PC-9 (cell line): ENCODE measurements around the gene NAP1L5. TPM values are rescaled to one million over a fixed set of nuclear protein-coding genes. Genes with fewer than 3 reads are reported as not detected.
A peak's percentile ranks its signal among the peaks of the same experiment; 100 is the strongest.

Experiments used
- BruUV-seq: library from RNA; stranded (reverse); fragments of 400-500 nt; replicated peaks from 2 replicates; lab custom pipeline; 2021; lab: Mats Ljungman, UMichigan
- CTCF ChIA-PET: fragments of 300-600 bp; sonication (Branson Sonifier 250); formaldehyde crosslinking; loops from one replicate; lab custom pipeline; 2022; ENCODE audit warnings: antibody characterized with exemption; lab: Charles Lee
- POLR2A ChIA-PET: fragments of 300-600 bp; sonication (Branson Sonifier 250); formaldehyde crosslinking; loops from one replicate; lab custom pipeline; 2022; ENCODE audit warnings: antibody characterized with exemption; ENCODE audit not compliant: unreplicated experiment; lab: Charles Lee
- DNase-seq, 2 experiments: peaks; one replicate each; pipeline versions ENCODE4 v3.0.0 to v3.0.0-alpha.2; 2015 to 2022; ENCODE audit warnings: mixed read lengths in 1 of 2
- H2AFZ ChIP-seq: fragments of 200-600 bp; sonication (generic); 2 replicates; pipeline ENCODE4 v1.8.1; 2017; ENCODE audit warnings: antibody characterized with exemption
- H3F3A ChIP-seq: fragments of 200-600 bp; sonication (generic); 2 replicates; pipeline ENCODE4 v1.8.1; 2017; ENCODE audit warnings: antibody characterized with exemption, mild to moderate bottlenecking, low read depth; ENCODE audit not compliant: insufficient read depth
- H3K27ac ChIP-seq: fragments of 200-600 bp; sonication (generic); 2 replicates; pipeline ENCODE4 v1.6.1; 2016; ENCODE audit warnings: mixed run types
- H3K27me3 ChIP-seq: fragments of 200-600 bp; sonication (generic); 2 replicates; pipeline ENCODE4 v1.6.1; 2016; ENCODE audit warnings: low read depth, mixed run types; ENCODE audit not compliant: insufficient read depth
- H3K36me3 ChIP-seq: fragments of 200-600 bp; sonication (generic); 2 replicates; pipeline ENCODE4 v1.6.1; 2016; ENCODE audit warnings: low read depth, mixed run types
- H3K4me1 ChIP-seq: fragments of 200-600 bp; sonication (generic); replicated peaks from 2 replicates; pipeline ENCODE4 v1.6.1; 2016; ENCODE audit warnings: mixed run types; ENCODE audit not compliant: insufficient read depth
- H3K4me2 ChIP-seq: fragments of 200-600 bp; sonication (generic); 2 replicates; pipeline ENCODE4 v1.6.1; 2017; ENCODE audit warnings: mixed run types
- H3K4me3 ChIP-seq: fragments of 200-600 bp; sonication (generic); 2 replicates; pipeline ENCODE4 v1.6.1; 2016; ENCODE audit warnings: mixed run types
- H3K79me2 ChIP-seq: fragments of 200-600 bp; sonication (generic); 2 replicates; pipeline ENCODE4 v1.6.1; 2017; ENCODE audit warnings: low read depth, mixed run types
- H3K9me2 ChIP-seq: fragments of 200-600 bp; sonication (generic); 2 replicates; pipeline ENCODE4 v1.8.1; 2017; ENCODE audit warnings: mild to moderate bottlenecking; ENCODE audit not compliant: insufficient read depth
- H3K9me3 ChIP-seq: fragments of 200-600 bp; sonication (generic); 2 replicates; pipeline ENCODE4 v1.8.1; 2016; ENCODE audit warnings: low read depth; ENCODE audit not compliant: insufficient read depth
- H4K20me1 ChIP-seq: fragments of 200-600 bp; sonication (generic); 2 replicates; pipeline ENCODE4 v1.8.1; 2017; ENCODE audit not compliant: insufficient read depth
- EZH2 ChIP-seq: fragments of 200-600 bp; sonication (generic); IDR thresholded peaks from 2 replicates; pipeline ENCODE4 v1.8.0; 2017; ENCODE audit warnings: antibody characterized with exemption, low read depth
- intact Hi-C: fragments of 100-400 bp; cut with micrococcal nuclease; formaldehyde crosslinking; loops from one replicate; pipeline ENCODE4 v1.10.0; 2022; ENCODE audit not compliant: unreplicated experiment
- total RNA-seq: library from RNA; stranded (reverse); gene quantifications from 2 replicates; pipeline ENCODE4 v1.2.3, GENCODE V29; 2021
- TF ChIP-seq, protein P1 (sequence below): fragments of 200-600 bp; sonication (generic); conservative IDR thresholded peaks from 2 replicates; pipeline ENCODE4 v1.6.1; 2017; ENCODE audit warnings: mixed run types, antibody characterized with exemption, mild to moderate bottlenecking, moderate library complexity

Gene NAP1L5
- total RNA-seq, 1 experiment from 2014 or later = 0.37 TPM

DNA sequence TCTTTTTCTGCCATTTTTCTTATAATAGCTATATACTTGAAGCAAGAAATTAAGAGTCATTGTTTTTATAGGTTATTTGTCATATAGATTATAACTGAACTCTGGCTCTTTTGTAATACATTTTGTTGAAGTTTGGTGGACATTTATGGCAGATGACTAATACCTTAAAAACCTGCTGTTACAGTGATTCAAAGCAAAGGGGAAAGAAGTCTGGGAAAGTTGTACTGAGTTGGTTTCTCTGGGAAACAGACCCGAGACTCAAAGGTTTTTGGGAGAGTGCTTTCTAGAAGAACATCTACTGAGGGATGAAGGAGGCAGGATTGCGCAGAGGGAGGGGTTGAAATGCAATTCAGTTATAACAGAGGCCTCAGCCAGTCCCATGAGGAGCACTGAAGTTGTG is 35.9 kb downstream of the NAP1L5 start:
- no TSS peak for BruUV-seq
- no peak overlapping the region for H2AFZ ChIP-seq
- peaks cover 31% of the 10 kb centered on the region for H3K4me1 ChIP-seq
- peak overlapping the region; percentile 76 for H3K27ac ChIP-seq
- H3F3A ChIP-seq = peaks cover 5% of the 10 kb centered on the region; the same call in 1 of the 2 replicates
- no peaks in the 10 kb centered on the region; the same call in 1 of the 2 replicates for H3K9me2 ChIP-seq
- POLR2A ChIA-PET = interaction anchor here (0.6 kb wide), 1 partner anchor 131 kb away, joined by 6 read pairs; no protein-coding TSS in a partner anchor
- CTCF ChIA-PET = interaction anchor here (1.0 kb wide), 1 partner anchor 122 kb away, joined by 3 read pairs; no protein-coding TSS in a partner anchor
- H3K27me3 ChIP-seq = no peaks in the 10 kb centered on the region
- peak in 1 of 2 experiments; percentile 78 for DNase-seq
- H3K4me3 ChIP-seq = no peak overlapping the region
- no peaks in the 10 kb centered on the region for H3K9me3 ChIP-seq
- H3K79me2 ChIP-seq = no peaks in the 10 kb centered on the region
- intact Hi-C loops = no loop called here
- H3K4me2 ChIP-seq = peak overlapping the region; percentile 42
- TF ChIP-seq, protein P1, sequence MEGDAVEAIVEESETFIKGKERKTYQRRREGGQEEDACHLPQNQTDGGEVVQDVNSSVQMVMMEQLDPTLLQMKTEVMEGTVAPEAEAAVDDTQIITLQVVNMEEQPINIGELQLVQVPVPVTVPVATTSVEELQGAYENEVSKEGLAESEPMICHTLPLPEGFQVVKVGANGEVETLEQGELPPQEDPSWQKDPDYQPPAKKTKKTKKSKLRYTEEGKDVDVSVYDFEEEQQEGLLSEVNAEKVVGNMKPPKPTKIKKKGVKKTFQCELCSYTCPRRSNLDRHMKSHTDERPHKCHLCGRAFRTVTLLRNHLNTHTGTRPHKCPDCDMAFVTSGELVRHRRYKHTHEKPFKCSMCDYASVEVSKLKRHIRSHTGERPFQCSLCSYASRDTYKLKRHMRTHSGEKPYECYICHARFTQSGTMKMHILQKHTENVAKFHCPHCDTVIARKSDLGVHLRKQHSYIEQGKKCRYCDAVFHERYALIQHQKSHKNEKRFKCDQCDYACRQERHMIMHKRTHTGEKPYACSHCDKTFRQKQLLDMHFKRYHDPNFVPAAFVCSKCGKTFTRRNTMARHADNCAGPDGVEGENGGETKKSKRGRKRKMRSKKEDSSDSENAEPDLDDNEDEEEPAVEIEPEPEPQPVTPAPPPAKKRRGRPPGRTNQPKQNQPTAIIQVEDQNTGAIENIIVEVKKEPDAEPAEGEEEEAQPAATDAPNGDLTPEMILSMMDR = no peak
- TF ChIP-seq EZH2 = no peak
- no peaks in the 10 kb centered on the region for H4K20me1 ChIP-seq
- H3K36me3 ChIP-seq = no peaks in the 10 kb centered on the region

GRCh38 chr4:88660446-88661294 is 37.0 kb downstream of the NAP1L5 start:
- Histone ChIP-seq H3K4me1 (peaks cover 31% of the 10 kb centered on the region), H3K9me2 (no peaks in the 10 kb centered on the region; the same call in 1 of the 2 replicates), H4K20me1 (no peaks in the 10 kb centered on the region), H3K79me2 (no peaks in the 10 kb centered on the region), H3F3A (peaks cover 5% of the 10 kb centered on the region; the same call in 1 of the 2 replicates), H3K9me3 (no peaks in the 10 kb centered on the region), H3K27me3 (no peaks in the 10 kb centered on the region), H3K27ac (peak overlapping the region; percentile 76), H3K4me3 (no peak overlapping the region), H2AFZ (no peak overlapping the region), H3K4me2 (no peak overlapping the region), H3K36me3 (no peaks in the 10 kb centered on the region)
- ChIA-PET POLR2A (interaction anchor here (0.6 kb wide), 1 partner anchor 130 kb away, joined by 6 read pairs; no protein-coding TSS in a partner anchor), CTCF (interaction anchor here (1.0 kb wide), 1 partner anchor 121 kb away, joined by 3 read pairs; no protein-coding TSS in a partner anchor)
- BruUV-seq = no TSS peak
- intact Hi-C loops = no loop called here
- DNase-seq = no peak
- TF ChIP-seq, protein P1 = no peak

- H3K27ac ChIP-seq = peak overlapping the region; percentile 59; the same call in 1 of the 2 replicates
- no peaks in the 10 kb centered on the region for H3K36me3 ChIP-seq
- peaks cover 5% of the 10 kb centered on the region; the same call in 1 of the 2 replicates for H3F3A ChIP-seq
- H3K79me2 ChIP-seq = no peaks in the 10 kb centered on the region
- no peak overlapping the region for H2AFZ ChIP-seq
- no peak overlapping the region for H3K4me3 ChIP-seq
- H3K4me2 ChIP-seq = no peak overlapping the region
- H3K27me3 ChIP-seq = no peaks in the 10 kb centered on the region
- ChIA-PET CTCF (interaction anchor here (0.9 to 1.3 kb wide), 3 partner anchors 67 to 133 kb away, joined by 4 to 9 read pairs (median 5); no protein-coding TSS in a partner anchor), POLR2A (interaction anchor here (0.9 kb wide), 1 partner anchor 120 kb away, joined by 9 read pairs; no protein-coding TSS in a partner anchor)
- TF ChIP-seq EZH2 = no peak
- TF ChIP-seq, protein P1 = no peak
- peaks cover 31% of the 10 kb centered on the region for H3K4me1 ChIP-seq
- intact Hi-C loops = loop anchor here (1.0 to 2.0 kb wide), 4 partner anchors 48 to 131 kb away; no protein-coding TSS in a partner anchor
- no peaks in the 10 kb centered on the region; the same call in 1 of the 2 replicates for H3K9me2 ChIP-seq
- H4K20me1 ChIP-seq = no peaks in the 10 kb centered on the region
- no peak for DNase-seq
- H3K9me3 ChIP-seq = no peaks in the 10 kb centered on the region
- BruUV-seq = no TSS peak
Observed at GRCh38 chr4:88659890-88660208, 37.8 kb downstream of the NAP1L5 start.
